SH-SY5Y (cell line): ENCODE results near the gene DNASE2.

Source experiments
- GATA2 ChIP-seq: IDR thresholded peaks from 2 replicates; pipeline ENCODE4 v1.6.1; 2011; ENCODE audit warnings: mild to moderate bottlenecking, low read depth, low read length
- GATA3 ChIP-seq: IDR thresholded peaks from 2 replicates; pipeline ENCODE4 v1.6.1; 2011; ENCODE audit warnings: low read depth, mild to moderate bottlenecking, low read length, moderate library complexity

DNASE2 gene

DNA sequence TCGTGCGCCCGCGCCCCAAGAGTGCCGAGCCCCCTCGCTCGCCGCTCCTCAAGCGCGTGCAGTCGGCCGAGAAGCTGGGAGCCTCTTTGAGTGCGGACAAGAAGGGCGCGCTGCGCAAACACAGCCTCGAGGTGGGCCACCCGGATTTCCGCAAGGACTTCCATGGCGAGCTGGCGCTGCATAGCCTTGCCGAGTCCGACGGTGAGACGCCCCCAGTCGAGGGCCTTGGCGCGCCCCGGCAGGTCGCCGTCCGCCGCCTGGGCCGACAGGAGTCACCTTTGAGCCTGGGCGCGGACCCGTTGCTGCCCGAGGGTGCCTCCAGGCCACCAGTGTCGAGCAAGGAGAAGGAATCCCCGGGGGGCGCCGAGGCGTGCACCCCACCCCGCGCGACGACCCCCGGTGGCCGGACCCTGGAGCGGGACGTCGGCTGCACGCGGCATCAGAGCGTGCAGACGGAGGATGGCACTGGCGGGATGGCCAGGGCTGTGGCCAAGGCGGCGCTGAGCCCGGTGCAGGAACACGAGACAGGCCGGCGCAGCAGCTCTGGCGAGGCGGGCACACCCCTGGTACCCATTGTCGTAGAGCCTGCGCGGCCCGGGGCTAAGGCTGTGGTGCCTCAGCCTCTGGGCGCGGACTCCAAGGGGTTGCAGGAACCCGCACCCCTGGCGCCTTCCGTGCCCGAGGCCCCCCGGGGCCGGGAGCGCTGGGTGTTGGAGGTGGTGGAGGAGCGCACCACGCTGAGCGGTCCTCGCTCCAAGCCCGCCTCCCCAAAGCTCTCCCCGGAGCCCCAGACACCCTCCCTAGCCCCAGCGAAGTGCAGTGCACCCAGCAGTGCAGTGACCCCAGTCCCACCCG lies 7.1 kb downstream of the DNASE2 start:
- TF ChIP-seq GATA3 (no peak), GATA2 (no peak)

DNA sequence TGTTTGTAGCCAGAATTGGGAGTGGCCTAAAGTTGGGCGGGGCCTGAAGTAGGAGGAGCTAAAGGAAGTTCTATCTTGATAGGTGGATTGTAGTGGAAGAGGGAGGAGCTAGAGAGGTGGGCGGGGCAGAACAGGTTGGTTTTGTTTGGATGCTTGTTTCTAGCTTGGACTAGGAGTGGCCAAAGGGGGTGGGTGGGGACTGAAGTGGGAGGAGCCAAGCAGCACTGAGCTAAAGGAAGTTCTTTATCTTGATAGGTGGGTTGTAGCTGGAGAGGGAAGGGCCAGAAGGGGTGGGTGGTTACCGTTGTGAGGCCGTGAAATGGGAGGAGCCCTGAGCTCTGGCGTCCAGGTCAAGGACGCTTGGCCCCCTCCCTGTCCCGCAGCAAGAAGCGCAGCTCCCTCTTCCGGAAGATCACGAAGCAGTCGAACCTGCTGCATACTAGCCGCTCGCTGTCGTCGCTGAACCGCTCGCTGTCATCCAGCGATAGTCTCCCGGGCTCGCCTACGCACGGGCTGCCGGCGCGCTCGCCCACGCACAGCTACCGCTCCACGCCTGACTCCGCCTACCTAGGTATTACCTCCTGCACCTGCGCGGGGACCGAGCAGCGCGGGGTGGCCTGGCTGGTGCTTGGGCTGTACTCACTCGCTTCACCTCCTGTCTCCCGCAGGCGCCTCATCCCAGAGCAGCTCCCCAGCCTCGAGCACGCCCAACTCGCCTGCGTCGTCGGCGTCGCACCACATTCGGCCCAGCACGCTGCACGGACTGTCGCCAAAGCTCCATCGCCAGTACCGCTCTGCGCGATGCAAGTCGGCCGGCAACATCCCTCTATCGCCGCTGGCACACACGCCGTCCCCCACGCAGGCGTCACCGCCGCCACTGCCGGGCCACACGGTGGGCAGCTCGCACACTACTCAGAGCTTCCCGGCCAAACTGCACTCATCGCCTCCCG lies 8.0 kb downstream of the DNASE2 start:
- TF ChIP-seq GATA3 (no peak), GATA2 (no peak)

DNA sequence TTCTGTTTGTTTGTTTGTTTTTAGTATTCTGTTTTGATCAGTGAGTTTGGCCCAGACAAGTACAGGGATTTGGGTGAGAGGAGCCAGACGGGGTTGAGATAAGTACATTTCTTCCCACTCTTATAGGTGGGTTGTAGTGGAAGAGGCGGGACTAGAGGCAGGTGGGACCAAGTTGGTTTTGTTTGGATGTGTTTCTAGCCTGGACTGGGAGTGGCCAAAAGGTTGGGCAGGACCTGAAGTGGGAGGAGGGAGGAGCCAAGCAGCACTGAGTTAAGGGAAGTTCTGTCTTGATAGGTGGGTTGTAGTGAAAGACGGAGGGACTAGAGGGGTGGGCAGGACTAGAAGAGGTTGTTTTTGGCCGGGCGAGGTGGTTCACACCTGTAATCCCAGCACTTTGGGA lies 9.0 kb downstream of the DNASE2 start:
- no peak for TF ChIP-seq GATA3
- TF ChIP-seq GATA2, result no peak

DNA sequence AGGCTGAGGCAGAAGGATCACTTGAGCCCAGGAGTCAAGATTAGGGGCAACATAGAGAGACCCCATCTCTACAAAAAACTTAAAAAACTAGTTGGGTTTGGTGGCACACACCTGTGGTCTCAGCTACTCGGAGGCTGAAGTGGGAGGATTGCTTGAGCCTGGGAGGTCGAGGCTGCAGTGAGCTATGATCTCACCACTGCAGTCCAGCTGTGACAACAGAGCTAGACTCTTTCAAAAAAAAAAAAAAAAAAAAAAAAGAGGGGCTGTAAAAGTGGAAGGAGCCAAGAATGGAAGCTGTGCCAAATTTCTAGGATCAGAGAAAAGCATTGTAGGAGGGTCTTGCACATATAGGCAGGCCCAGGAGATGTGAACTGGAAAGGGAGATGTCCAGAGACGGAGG lies 9.6 kb downstream of the DNASE2 start:
- TF ChIP-seq GATA2 (no peak), GATA3 (no peak)

DNA sequence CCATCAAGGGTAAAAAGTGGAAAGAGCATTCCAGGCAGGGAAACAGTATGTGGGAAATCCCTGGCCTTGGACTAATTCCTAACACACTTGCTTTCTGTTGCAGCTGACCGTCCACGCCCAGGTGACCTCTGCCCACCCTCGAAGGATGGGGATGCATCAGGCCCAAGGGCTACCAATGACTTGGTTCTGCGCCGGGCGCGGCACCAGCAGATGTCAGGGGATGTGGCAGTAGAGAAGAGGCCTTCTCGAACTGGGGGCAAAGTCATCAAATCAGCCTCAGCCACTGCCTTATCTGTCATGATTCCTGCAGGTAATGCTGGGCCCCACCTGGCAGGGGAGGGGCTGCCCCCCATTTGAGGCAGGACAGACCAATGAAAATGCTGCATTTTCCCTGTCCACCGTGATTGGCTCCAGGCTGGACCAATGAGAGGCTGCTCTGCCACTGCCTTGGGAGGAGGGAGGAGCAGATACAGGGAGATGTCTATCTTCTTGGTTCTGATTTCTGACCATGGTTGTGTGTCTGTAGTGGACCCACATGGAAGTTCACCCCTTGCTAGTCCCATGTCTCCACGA lies 12.6 kb downstream of the DNASE2 start:
- TF ChIP-seq GATA2, result no peak
- no peak for TF ChIP-seq GATA3

DNA sequence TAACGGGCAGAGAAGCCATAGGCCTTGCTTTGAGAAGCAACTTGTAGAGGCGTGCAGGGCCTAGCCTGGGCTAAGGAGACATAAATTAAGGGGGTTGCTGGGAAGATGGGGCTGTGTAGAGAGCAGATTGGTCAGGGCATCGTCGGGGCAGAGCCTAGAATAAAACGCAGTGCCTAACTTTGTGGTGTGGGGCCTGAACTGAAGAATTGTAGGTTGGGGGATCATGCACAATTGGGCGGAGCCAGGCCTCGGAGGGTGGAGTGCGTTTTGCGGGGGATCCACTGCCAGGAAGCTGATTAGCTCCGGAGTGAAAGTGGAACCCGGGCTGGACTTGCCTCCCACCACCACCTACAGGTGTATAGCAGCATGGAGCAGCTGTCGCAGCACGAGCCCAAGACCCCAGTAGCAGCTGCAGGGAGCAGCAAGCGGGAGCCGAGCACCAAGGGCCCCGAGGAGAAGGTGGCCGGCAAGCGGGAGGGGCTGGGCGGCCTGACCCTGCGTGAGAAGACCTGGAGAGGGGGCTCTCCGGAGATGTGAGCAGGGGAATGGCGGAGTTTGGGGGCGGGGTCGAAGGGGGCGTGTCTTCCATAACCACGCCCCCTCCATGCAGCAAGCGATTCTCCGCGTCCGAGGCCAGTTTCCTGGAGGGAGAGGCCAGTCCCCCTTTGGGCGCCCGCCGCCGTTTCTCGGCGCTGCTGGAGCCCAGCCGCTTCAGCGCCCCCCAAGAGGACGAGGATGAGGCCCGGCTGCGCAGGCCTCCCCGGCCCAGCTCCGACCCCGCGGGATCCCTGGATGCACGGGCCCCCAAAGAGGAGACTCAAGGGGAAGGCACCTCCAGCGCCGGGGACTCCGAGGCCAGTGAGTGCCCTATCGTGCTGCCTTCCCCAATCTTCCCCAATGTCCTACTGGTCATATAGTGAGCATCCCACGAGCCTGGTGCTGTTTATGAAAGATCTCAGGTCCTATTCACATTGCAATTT lies 13.8 kb downstream of the DNASE2 start:
- TF ChIP-seq GATA3 (no peak), GATA2 (no peak)

DNA sequence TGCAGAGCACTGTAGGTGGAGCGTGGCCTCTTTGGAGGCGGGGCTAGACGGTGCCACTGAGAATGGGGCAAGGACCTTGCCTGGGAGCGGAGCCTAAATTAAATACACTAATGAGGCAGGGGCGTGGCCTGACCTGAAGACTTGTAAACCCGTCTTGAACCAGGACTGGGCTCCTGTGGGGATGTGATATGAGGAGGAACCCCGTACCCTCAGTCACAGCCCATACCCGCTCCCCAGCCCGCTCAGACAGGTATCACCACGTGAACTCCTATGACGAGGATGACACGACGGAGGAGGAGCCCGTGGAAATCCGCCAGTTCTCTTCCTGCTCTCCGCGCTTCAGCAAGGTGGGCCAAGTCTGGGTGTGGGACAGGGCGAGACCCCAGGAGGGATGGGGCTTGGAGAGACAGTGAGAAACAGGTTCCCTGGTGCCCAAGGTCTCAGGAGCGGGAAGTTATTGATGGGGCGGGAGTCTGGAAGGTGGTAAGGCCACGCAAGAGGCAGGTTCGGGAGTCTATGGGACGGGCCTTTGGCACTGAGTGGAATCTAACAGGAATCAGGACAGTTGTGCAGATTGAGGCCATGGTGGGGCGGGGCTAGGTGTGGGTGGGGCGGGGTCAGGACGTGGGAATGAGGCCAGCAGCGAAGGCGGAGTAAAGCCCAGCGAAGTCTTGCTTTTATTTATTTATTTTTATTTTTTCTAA lies 14.7 kb downstream of the DNASE2 start:
- TF ChIP-seq GATA3 (no peak), GATA2 (no peak)

DNA sequence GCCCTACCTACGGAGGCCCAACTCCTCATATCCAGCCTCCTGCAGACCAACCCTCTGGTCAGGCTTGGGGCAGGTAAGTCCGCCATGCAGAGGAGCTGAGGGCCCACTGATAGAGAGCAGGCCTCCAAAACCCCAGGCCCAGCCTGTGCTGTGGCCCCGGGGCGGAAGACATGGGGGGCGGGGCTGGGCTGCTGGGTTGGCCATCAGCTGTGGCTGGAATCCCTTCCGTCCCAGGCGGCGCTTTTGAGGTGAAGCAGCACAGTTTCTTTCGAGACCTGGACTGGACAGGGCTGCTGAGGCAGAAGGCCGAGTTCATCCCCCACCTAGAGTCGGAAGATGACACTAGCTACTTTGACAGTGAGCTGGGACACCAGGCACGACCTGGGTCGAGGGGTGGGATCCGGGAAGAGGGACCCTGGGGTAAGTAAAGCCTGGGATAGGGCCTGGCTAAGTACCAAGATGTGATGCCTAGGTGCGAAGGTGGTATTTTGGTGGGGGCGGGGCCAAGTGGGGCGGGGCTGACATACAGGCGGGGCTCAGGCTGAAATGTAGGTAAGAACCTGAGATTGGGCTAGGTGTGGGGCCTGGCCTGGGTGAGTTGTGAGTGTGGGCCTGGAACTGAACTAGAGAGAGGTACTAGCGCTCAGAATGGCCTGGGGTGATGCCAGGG lies 15.4 kb downstream of the DNASE2 start:
- TF ChIP-seq GATA2, result no peak
- TF ChIP-seq GATA3, result no peak

DNA sequence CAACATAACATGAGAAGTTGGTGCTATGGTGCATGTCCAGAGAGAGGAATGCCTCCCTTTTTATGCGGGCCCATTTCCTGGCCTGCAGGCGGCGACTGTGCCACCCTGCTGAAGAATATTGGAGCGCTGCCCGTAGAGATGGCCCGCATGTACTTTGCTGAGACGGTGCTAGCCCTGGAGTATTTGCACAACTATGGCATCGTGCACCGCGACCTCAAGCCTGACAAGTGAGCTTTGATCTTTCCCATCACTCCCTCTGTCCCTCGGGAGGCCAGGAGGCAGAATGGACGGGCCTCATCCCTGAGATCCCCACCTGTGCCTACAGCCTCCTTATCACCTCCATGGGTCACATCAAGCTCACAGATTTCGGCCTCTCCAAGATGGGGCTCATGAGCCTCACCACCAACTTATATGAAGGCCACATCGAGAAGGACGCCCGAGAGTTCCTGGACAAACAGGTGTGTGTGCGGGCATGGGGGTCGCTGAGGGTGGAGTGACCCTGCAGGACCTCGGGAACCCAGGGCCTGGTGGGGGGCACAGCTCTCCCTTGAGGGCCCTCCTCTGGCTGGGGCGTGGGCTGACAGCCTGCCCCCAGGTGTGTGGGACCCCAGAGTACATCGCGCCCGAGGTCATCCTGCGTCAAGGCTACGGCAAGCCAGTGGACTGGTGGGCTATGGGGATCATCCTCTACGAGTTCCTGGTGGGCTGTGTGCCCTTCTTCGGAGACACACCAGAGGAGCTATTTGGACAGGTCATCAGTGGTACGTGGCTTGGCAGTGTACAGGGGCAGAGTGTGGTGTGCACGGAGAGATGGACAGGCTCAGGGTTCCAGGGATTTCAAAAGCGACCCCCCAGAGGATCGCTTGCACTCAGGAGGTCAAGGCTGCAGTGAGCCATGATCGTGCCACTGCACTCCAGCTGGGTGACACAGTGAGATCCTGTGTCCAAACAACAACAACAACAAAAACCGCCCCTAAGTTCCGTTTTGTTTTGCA lies 16.2 kb downstream of the DNASE2 start:
- TF ChIP-seq GATA3 (no peak), GATA2 (no peak)

DNA sequence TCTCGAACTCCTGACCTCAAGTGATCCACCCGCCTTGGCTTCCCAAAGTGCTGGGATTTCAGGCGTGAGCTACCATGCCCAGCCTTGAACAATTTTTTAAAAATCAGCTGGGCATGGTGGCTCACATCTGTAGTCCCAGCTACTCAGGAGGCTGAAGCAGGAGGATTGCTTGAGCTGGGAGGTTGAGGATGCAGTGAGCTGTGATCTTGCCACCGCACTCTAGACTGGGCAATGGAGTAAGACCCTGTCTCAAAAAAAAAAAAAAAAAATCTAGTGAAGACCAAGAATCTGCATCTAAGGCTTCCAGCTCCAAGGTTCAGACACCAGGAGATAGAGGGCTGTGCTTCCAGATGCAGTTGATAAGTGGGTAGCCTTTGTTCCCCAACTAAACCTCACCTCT lies 17.1 kb downstream of the DNASE2 start:
- TF ChIP-seq GATA3 (no peak), GATA2 (no peak)

DNA sequence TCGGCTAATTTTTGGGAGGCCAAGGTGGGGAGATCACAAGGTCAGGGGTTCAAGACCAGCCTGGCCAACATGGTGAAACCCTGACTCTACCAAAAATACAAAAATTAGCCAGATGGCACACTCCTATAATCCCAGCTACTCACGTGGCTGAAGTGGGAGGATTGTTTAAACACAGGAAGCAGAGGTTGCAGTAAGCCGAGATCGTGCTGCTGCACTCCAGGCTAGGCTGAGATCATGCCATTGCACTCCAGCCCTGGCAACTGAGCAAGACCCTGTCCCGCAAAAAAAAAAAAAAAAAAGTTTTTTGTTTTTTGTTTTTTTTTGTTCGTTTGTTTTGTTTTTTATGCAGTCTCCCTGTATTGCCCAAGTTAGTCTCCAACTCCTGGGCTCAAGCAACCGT lies 21.7 kb downstream of the DNASE2 start:
- TF ChIP-seq GATA2 (no peak), GATA3 (no peak)
